Liver (tissue), 9 donors: Measurements from ENCODE around the gene RBPJ. TPM values are rescaled to one million over a fixed set of nuclear protein-coding genes. Genes with fewer than 3 reads are reported as not detected.

ENCODE experiments used
- DNase-seq: peaks from one replicate; pipeline ENCODE4 v3.0.0-alpha.2; 2017; ENCODE audit warnings: low spot score
- H3K27ac ChIP-seq, 2 donors: one replicate each; pipeline ENCODE4 v1.7.0; 2013; ENCODE audit warnings: inconsistent platforms in 2 of 2, low read length in 2 of 2, control low read depth in 1 of 2, low read depth in 1 of 2, mild to moderate bottlenecking in 1 of 2
- H3K27me3 ChIP-seq, 4 donors: one replicate each; pipeline versions ENCODE4 v1.6.1 to v1.7.0; 2013; ENCODE audit warnings: low read length in 3 of 4, inconsistent platforms in 1 of 4, mild to moderate bottlenecking in 1 of 4, moderate library complexity in 1 of 4; ENCODE audit not compliant: control insufficient read depth in 4 of 4, insufficient read depth in 4 of 4
- H3K36me3 ChIP-seq, 4 donors: one replicate each; pipeline versions ENCODE4 v1.6.1 to v1.7.0; 2013; ENCODE audit warnings: low read length in 3 of 4, mild to moderate bottlenecking in 3 of 4, low read depth in 1 of 4, moderate library complexity in 1 of 4; ENCODE audit not compliant: control insufficient read depth in 4 of 4, insufficient read depth in 3 of 4
- H3K4me1 ChIP-seq, 4 donors: one replicate each; pipeline versions ENCODE4 v1.6.1 to v1.7.0; 2013; ENCODE audit warnings: low read length in 3 of 4, mild to moderate bottlenecking in 3 of 4, moderate library complexity in 1 of 4; ENCODE audit not compliant: control insufficient read depth in 4 of 4, insufficient read depth in 4 of 4
- H3K4me3 ChIP-seq, 3 donors: one replicate each; pipeline versions ENCODE4 v1.6.1 to v1.7.0; 2013; ENCODE audit warnings: low read length in 3 of 3, control low read depth in 1 of 3, low read depth in 1 of 3, mild to moderate bottlenecking in 1 of 3
- H3K9ac ChIP-seq, 2 donors: one replicate each; pipeline ENCODE4 v1.7.0; 2013; ENCODE audit warnings: low read length in 2 of 2, mild to moderate bottlenecking in 2 of 2, moderate library complexity in 2 of 2, control low read depth in 1 of 2, low read depth in 1 of 2
- H3K9me3 ChIP-seq, 4 donors: one replicate each; pipeline versions ENCODE4 v1.6.1 to v1.7.0; 2013; ENCODE audit warnings: low read length in 3 of 4; ENCODE audit not compliant: control insufficient read depth in 4 of 4
- EGR1 ChIP-seq, 2 donors: IDR thresholded peaks; 2 replicates each; pipeline ENCODE4 v1.6.1; 2016 to 2018; ENCODE audit warnings: antibody characterized with exemption in 2 of 2, low read depth in 2 of 2
- FOXA1 ChIP-seq: IDR thresholded peaks from 2 replicates; pipeline ENCODE4 v1.6.1; 2016; ENCODE audit warnings: antibody characterized with exemption
- FOXA2 ChIP-seq: IDR thresholded peaks from 2 replicates; pipeline ENCODE4 v1.6.1; 2016; ENCODE audit warnings: antibody characterized with exemption
- GABPA ChIP-seq, 2 donors: IDR thresholded peaks in 1 of 2; conservative IDR thresholded peaks in 1 of 2; 2 replicates each; pipeline ENCODE4 v1.6.1; 2016; ENCODE audit warnings: antibody characterized with exemption in 2 of 2, mild to moderate bottlenecking in 1 of 2, moderate library complexity in 1 of 2
- HNF4A ChIP-seq, 2 donors: conservative IDR thresholded peaks; 2 replicates each; pipeline ENCODE4 v1.6.1; 2016; ENCODE audit warnings: antibody characterized with exemption in 2 of 2, mild to moderate bottlenecking in 2 of 2
- HNF4G ChIP-seq: IDR thresholded peaks from 2 replicates; pipeline ENCODE4 v1.6.1; 2016; ENCODE audit warnings: antibody characterized with exemption
- JUND ChIP-seq, 2 donors: IDR thresholded peaks; 2 replicates each; pipeline ENCODE4 v1.6.1; 2016; ENCODE audit warnings: antibody characterized with exemption in 2 of 2
- NR2F2 ChIP-seq: IDR thresholded peaks from 2 replicates; pipeline ENCODE4 v1.6.1; 2016; ENCODE audit warnings: antibody characterized with exemption
- RAD21 ChIP-seq, 2 donors: IDR thresholded peaks; 2 replicates each; pipeline ENCODE4 v1.6.1; 2016; ENCODE audit warnings: antibody characterized with exemption in 2 of 2, mild to moderate bottlenecking in 2 of 2
- RXRA ChIP-seq, 2 donors: IDR thresholded peaks; 2 replicates each; pipeline ENCODE4 v1.6.1; 2017 to 2018; ENCODE audit warnings: antibody characterized with exemption in 2 of 2, mild to moderate bottlenecking in 1 of 2
- SP1 ChIP-seq: IDR thresholded peaks from 2 replicates; pipeline ENCODE4 v1.6.1; 2018; ENCODE audit warnings: antibody characterized with exemption, mild to moderate bottlenecking
- YY1 ChIP-seq: IDR thresholded peaks from 2 replicates; pipeline ENCODE4 v1.6.1; 2016; ENCODE audit warnings: antibody characterized with exemption, mild to moderate bottlenecking
- WGBS: extraction: QIAGEN DNeasy Blood & Tissue Kit; methylation state at CpG from one replicate; pipeline ENCODE4 v1.1.7; 2013; 5-methylcytosine and 5-hydroxymethylcytosine counted together
- polyA plus RNA-seq, 2 donors: library from polyadenylated mRNA; stranded (reverse) in 1 of 2; unstranded in 1 of 2; fragments of 200-250 nt in 1 of 2; fragments of >200 nt in 1 of 2; fragmentation: Nextera tagmentation in 1 of 2; extraction: Ambion mirVana in 1 of 2; gene quantifications; one replicate each; pipeline versions ENCODE4 v1.2.1 to v1.2.3, GENCODE V29; 2013 to 2015
- total RNA-seq, 2 donors: library from RNA; depleted of rRNA; stranded (reverse); fragments of >200 nt; gene quantifications; one replicate each; pipeline ENCODE4 v1.2.3, GENCODE V29; 2014
- TF ChIP-seq, protein P1 (sequence below): IDR thresholded peaks from 2 replicates; pipeline ENCODE4 v1.6.1; 2016; ENCODE audit warnings: antibody characterized with exemption
- TF ChIP-seq, protein P2 (sequence below): IDR thresholded peaks from 2 replicates; pipeline ENCODE4 v1.6.1; 2016; ENCODE audit warnings: antibody characterized with exemption, mild to moderate bottlenecking
- TF ChIP-seq, protein P3 (sequence below): IDR thresholded peaks from 2 replicates; pipeline ENCODE4 v1.6.1; 2016; ENCODE audit warnings: antibody characterized with exemption
- TF ChIP-seq, protein P4 (sequence below): IDR thresholded peaks from 2 replicates; pipeline ENCODE4 v1.6.1; 2016; ENCODE audit warnings: antibody characterized with exemption
- TF ChIP-seq, protein P5 (sequence below): fragments of 150-350 bp; IDR thresholded peaks from 2 replicates; pipeline ENCODE4 v1.5.1; 2017; ENCODE audit warnings: improper control_type of control experiment, low read depth, low read length; ENCODE audit not compliant: missing input control
- donor health status: healthy.
- donor health status: healthy.
- donor health status: healthy.
- donor health status: healthy.
- donor health status: healthy.

Gene RBPJ
- total RNA-seq (10 to 100 TPM; 19.4 to 26.4 TPM), polyA plus RNA-seq (10 to 100 TPM in 1 of 2 donors, 1 to 10 TPM in 1; 8.0 to 32.2 TPM)

DNA sequence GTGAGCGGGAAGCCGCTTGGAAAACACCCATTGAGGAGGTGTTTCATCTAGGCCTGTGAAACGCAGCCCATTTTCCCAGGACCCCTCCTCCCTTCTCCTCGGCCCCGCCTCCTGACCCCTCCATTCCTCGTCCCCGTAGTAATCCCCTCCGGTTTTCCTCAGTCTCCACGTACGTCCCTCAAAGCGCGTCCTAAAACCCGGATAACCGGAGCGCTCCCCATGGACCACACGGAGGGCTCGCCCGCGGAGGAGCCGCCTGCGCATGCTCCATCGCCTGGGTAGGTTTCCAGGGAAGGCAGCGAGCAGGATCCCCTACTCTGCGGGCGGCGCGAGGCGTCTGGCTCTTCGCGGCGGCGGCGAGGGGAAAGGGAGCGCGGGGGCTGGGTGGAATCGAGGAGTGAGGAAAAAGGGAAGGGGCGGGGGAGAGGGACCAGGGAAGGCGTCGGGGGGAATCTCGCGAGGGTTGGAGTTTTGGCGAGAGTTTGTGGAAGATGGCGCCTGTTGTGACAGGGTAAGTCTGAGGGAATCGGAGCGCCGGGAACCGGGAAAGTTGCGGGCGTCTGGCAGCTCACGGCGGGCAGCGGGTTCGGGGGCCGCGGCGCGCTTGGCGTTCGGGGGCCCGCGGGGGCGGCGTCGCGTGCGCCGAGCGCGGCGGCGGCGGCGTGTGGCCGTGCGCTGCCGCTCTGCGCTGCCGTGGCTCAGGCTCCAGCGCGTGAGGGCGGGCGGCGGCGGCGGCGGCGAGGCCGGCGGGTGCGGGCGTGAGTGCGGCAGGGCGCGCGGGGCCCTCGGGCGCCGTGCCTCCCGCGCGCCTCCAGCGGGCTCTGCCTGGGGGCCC, at the start of gene RBPJ:
Gene RBPJ (plus strand): TSS at position 477 of the 835 bp plus-strand sequence. CDS start 15 bp downstream, at position 492.
- peak within 1 kb of the TSS; percentile 71 to 81 for H3K9ac ChIP-seq
- peak; percentile 88 for DNase-seq
- H3K9me3 ChIP-seq: no peaks in the 10 kb centered on the region
- peaks cover 0 to 39% (median 24%) of the 10 kb centered on the region in 4 donors for H3K4me1 ChIP-seq
- H3K27ac ChIP-seq: peak within 1 kb of the TSS; percentile 99
- H3K36me3 ChIP-seq: no peaks in the 10 kb centered on the region
- TF ChIP-seq JUND (IDR thresholded peaks at IDR 0.05): no peak
- TF ChIP-seq HNF4A (conservative IDR thresholded peaks at IDR 0.05): peak; percentile 18 to 47
- TF ChIP-seq, protein P1, sequence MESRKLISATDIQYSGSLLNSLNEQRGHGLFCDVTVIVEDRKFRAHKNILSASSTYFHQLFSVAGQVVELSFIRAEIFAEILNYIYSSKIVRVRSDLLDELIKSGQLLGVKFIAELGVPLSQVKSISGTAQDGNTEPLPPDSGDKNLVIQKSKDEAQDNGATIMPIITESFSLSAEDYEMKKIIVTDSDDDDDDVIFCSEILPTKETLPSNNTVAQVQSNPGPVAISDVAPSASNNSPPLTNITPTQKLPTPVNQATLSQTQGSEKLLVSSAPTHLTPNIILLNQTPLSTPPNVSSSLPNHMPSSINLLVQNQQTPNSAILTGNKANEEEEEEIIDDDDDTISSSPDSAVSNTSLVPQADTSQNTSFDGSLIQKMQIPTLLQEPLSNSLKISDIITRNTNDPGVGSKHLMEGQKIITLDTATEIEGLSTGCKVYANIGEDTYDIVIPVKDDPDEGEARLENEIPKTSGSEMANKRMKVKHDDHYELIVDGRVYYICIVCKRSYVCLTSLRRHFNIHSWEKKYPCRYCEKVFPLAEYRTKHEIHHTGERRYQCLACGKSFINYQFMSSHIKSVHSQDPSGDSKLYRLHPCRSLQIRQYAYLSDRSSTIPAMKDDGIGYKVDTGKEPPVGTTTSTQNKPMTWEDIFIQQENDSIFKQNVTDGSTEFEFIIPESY: peak; percentile 99
- TF ChIP-seq, protein P2, sequence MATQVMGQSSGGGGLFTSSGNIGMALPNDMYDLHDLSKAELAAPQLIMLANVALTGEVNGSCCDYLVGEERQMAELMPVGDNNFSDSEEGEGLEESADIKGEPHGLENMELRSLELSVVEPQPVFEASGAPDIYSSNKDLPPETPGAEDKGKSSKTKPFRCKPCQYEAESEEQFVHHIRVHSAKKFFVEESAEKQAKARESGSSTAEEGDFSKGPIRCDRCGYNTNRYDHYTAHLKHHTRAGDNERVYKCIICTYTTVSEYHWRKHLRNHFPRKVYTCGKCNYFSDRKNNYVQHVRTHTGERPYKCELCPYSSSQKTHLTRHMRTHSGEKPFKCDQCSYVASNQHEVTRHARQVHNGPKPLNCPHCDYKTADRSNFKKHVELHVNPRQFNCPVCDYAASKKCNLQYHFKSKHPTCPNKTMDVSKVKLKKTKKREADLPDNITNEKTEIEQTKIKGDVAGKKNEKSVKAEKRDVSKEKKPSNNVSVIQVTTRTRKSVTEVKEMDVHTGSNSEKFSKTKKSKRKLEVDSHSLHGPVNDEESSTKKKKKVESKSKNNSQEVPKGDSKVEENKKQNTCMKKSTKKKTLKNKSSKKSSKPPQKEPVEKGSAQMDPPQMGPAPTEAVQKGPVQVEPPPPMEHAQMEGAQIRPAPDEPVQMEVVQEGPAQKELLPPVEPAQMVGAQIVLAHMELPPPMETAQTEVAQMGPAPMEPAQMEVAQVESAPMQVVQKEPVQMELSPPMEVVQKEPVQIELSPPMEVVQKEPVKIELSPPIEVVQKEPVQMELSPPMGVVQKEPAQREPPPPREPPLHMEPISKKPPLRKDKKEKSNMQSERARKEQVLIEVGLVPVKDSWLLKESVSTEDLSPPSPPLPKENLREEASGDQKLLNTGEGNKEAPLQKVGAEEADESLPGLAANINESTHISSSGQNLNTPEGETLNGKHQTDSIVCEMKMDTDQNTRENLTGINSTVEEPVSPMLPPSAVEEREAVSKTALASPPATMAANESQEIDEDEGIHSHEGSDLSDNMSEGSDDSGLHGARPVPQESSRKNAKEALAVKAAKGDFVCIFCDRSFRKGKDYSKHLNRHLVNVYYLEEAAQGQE: peak; percentile 66
- TF ChIP-seq FOXA2: no peak
- TF ChIP-seq NR2F2: peak; percentile 16
- TF ChIP-seq YY1: peak; percentile 96
- TF ChIP-seq SP1: peak; percentile 66
- TF ChIP-seq, protein P3, sequence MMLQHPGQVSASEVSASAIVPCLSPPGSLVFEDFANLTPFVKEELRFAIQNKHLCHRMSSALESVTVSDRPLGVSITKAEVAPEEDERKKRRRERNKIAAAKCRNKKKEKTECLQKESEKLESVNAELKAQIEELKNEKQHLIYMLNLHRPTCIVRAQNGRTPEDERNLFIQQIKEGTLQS: no peak
- TF ChIP-seq, protein P4, sequence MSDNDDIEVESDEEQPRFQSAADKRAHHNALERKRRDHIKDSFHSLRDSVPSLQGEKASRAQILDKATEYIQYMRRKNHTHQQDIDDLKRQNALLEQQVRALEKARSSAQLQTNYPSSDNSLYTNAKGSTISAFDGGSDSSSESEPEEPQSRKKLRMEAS: peak; percentile 57
- TF ChIP-seq RXRA (IDR thresholded peaks at IDR 0.05): peak; percentile 53 to 57
- TF ChIP-seq, protein P5, sequence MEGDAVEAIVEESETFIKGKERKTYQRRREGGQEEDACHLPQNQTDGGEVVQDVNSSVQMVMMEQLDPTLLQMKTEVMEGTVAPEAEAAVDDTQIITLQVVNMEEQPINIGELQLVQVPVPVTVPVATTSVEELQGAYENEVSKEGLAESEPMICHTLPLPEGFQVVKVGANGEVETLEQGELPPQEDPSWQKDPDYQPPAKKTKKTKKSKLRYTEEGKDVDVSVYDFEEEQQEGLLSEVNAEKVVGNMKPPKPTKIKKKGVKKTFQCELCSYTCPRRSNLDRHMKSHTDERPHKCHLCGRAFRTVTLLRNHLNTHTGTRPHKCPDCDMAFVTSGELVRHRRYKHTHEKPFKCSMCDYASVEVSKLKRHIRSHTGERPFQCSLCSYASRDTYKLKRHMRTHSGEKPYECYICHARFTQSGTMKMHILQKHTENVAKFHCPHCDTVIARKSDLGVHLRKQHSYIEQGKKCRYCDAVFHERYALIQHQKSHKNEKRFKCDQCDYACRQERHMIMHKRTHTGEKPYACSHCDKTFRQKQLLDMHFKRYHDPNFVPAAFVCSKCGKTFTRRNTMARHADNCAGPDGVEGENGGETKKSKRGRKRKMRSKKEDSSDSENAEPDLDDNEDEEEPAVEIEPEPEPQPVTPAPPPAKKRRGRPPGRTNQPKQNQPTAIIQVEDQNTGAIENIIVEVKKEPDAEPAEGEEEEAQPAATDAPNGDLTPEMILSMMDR: no peak
- peak; percentile 22 to 46 for TF ChIP-seq EGR1 (IDR thresholded peaks at IDR 0.05; ENCODE audit: low read depth in 2 of 2)
- no peak for TF ChIP-seq RAD21 (IDR thresholded peaks at IDR 0.05)
- TF ChIP-seq GABPA (IDR thresholded peaks at IDR 0.05 in 1 of 2, conservative IDR thresholded peaks at IDR 0.05 in 1 of 2): peak in 1 of 2 donors; percentile 46
- peak; percentile 55 for TF ChIP-seq FOXA1
- no peak for TF ChIP-seq HNF4G
- peak within 1 kb of the TSS; percentile 83 to 90 (median 90) for H3K4me3 ChIP-seq
- no peaks in the 10 kb centered on the region for H3K27me3 ChIP-seq
- WGBS: under 1% methylated on average over 102 of the region's 102 CpGs
